Uterine smooth muscle cell (primary cell): ENCODE results near the gene PRMT5. TPM values are rescaled to one million over a fixed set of nuclear protein-coding genes. Genes with fewer than 3 reads are reported as not detected.

ENCODE experiments used
- total RNA-seq: library from RNA; depleted of rRNA; stranded (reverse); fragments of >200 nt; gene quantifications from 2 replicates; pipeline ENCODE4 v1.2.3, GENCODE V29; 2014

PRMT5 gene
- total RNA-seq = 73.1 and 88.4 TPM in 2 replicates

GRCh38 chr14:22929104-22929960 lies at the start of gene PRMT5:
Gene PRMT5 (minus strand): TSS chr14:22929376. CDS start chr14:22929361, 15 bp downstream.

DNA sequence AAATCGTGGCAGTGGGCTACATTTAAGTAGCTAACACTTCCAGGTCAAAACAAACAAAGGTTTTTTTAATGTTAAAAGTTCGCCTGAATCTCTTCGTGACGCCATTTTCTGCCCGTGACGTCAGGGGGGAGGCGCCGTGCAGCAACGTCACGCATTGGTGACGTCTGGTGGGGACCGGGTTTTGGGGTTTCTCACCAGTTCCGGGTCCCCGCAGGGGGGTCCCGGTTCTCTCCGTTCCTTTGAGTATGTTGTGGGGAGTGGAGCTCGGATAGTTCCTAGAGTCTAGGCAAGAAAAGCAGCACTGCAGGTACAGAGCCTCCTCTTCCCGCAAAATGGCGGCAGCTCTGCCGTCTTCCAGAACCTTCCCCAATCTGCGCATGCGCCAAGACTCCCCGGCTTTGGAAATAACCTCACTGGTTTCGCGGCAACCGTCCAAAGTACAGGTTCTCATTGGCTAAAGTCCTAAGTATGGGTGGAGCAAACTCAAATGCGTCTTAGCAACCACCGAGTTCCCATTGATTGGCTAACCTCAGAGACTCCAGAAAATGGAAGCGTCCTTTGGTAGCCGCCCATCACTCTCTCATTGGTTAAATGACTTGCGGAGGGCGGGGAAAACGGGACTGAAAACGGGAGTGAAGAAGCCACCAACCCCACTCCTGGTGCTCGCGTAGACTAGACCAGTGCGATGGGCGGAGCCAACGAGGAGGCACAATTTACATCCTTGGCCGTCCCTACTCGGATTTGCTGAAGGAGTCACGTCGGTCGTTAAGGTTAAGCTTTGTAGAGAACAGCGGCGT lies 10.2 kb downstream of the PRMT5 start, which contains the start of gene RBM23:
RBM23 (minus strand) TSS at position 346 of the 797 bp plus-strand sequence.

DNA sequence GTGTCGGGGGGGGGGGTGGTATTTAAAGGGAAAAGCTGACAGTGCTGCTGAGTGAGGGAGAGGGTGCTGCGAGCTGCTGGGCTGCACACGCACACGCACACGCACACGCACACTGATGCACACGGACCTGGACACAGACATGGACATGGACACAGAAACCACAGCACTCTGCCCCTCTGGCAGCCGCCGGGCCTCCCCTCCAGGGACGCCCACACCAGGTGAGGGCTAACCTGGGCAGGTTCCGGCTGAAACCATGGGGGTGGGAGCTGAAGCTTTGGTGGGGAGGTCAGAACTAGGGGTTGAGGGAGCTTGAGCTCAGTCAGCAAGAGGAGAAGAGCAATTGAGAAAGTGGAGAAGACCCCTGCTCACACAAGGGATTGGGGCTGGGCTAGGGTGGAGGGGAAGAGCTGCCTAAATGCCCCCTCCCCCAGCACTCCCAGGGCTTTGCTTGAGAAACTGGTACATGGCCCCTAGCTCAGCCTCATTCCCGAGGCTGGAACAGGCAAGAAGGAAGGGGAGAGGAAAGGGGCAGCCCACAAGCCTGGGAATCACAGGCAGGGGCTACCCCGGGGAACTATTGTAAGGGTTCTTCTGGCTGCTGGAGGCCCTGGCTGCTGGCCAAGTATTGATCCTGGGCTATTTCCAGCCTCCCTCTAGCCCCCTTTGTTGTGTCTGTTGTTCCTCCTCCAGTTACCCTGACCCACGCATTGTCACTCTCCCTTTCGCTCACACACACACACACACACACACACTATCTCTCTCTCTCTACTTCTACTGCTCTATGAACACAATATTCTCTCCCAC lies 45.8 kb downstream of the PRMT5 start, which contains the start of gene REM2:
REM2 (plus strand) TSS at position 50 of the 804 bp plus-strand sequence; CDS start at position 116, 66 bp downstream.

GRCh38 chr14:22871224-22872032 lies 57.7 kb downstream of the PRMT5 start, which contains the start of gene LRP10:
Gene LRP10 (plus strand): TSS chr14:22871740. CDS start chr14:22872304, 564 bp downstream.

Other genes with a start within 250 kb of the PRMT5 start
- gene OXA1L, start 162.7 kb downstream of the PRMT5 start, total RNA-seq = 31.2 and 35.9 TPM in 2 replicates
- gene SLC7A7, start 113.9 kb downstream of the PRMT5 start, total RNA-seq = 1.3 and 2.9 TPM in 2 replicates
- 41.7 and 64.5 TPM in 2 replicates for gene MRPL52, start 99.5 kb downstream of the PRMT5 start, total RNA-seq
- gene MMP14, start 92.8 kb downstream of the PRMT5 start, total RNA-seq = 519 and 576 TPM in 2 replicates
- 48.4 and 69.1 TPM in 2 replicates for gene LRP10, start 57.6 kb downstream of the PRMT5 start, total RNA-seq
- 0.12 and 0.22 TPM in 2 replicates for gene REM2, start 46.2 kb downstream of the PRMT5 start, total RNA-seq
- 70.1 and 82.8 TPM in 2 replicates for gene RBM23, start 10.2 kb downstream of the PRMT5 start, total RNA-seq
- 33.9 and 47.9 TPM in 2 replicates for gene HAUS4, start 27.7 kb upstream of the PRMT5 start, total RNA-seq
- gene AJUBA, start 53.2 kb upstream of the PRMT5 start, total RNA-seq = 30.9 and 65.7 TPM in 2 replicates
- 8.0 and 10.0 TPM in 2 replicates for gene C14orf93, start 80.8 kb upstream of the PRMT5 start, total RNA-seq
- gene PSMB5, start 105.5 kb upstream of the PRMT5 start, total RNA-seq = 189 and 247 TPM in 2 replicates
- not detected in 2 replicates for gene PSMB11, start 112.8 kb upstream of the PRMT5 start, total RNA-seq
- gene CDH24, start 128.1 kb upstream of the PRMT5 start, total RNA-seq = 6.1 and 12.2 TPM in 2 replicates
- gene ACIN1, start 165.8 kb upstream of the PRMT5 start, total RNA-seq = 64.9 and 97.8 TPM in 2 replicates
- gene C14orf119, start 166.1 kb upstream of the PRMT5 start, total RNA-seq = 40.9 and 50.7 TPM in 2 replicates
- 0.11 and 0.25 TPM in 2 replicates for gene CIROP, start 175.6 kb upstream of the PRMT5 start, total RNA-seq
- not detected in 2 replicates for gene CEBPE, start 189.9 kb upstream of the PRMT5 start, total RNA-seq